Esophagus muscularis mucosa (tissue), 4 donors: Measurements from ENCODE around the gene PER2.

Source experiments
- EP300 ChIP-seq: sonication (generic); formaldehyde crosslinking; IDR thresholded peaks from one replicate; pipeline ENCODE4 v1.6.1; 2017; ENCODE audit warnings: antibody characterized with exemption
- POLR2A ChIP-seq: fragments of 450-650 bp; IDR thresholded peaks from one replicate; pipeline ENCODE4 v1.6.1; 2017; ENCODE audit warnings: antibody characterized with exemption, moderate library complexity, mild to moderate bottlenecking, low read depth
- TF ChIP-seq, protein P1 (sequence below), 3 experiments: fragments of 200-600 bp in 2 of 3; fragments of 450-650 bp in 1 of 3; sonication (generic) in 2 of 3; IDR thresholded peaks; one replicate each; pipeline ENCODE4 v1.5.1; 2017 to 2019; ENCODE audit warnings: antibody characterized with exemption in 3 of 3, mild to moderate bottlenecking in 2 of 3, moderate library complexity in 1 of 3

DNA sequence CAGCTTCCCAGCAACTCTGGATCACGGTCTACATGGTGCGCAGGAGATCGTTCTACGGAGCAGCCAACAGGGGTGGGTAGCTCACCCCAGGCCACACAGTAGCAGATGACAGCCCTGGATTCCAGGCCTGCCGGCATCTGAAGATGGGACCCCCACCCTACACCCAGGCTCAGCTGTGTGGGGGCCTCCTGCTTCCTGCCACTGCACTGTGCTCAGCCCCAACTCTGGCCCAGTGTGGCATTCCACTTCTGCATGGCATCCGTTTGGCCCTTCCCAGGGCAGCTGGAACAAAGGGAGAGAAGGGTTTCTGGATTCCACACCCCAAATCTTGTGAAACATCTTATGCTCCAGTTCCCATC is 9.1 kb downstream of the PER2 start:
- TF ChIP-seq, protein P1, sequence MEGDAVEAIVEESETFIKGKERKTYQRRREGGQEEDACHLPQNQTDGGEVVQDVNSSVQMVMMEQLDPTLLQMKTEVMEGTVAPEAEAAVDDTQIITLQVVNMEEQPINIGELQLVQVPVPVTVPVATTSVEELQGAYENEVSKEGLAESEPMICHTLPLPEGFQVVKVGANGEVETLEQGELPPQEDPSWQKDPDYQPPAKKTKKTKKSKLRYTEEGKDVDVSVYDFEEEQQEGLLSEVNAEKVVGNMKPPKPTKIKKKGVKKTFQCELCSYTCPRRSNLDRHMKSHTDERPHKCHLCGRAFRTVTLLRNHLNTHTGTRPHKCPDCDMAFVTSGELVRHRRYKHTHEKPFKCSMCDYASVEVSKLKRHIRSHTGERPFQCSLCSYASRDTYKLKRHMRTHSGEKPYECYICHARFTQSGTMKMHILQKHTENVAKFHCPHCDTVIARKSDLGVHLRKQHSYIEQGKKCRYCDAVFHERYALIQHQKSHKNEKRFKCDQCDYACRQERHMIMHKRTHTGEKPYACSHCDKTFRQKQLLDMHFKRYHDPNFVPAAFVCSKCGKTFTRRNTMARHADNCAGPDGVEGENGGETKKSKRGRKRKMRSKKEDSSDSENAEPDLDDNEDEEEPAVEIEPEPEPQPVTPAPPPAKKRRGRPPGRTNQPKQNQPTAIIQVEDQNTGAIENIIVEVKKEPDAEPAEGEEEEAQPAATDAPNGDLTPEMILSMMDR (IDR thresholded peaks at IDR 0.05), result no peak
- TF ChIP-seq EP300 (no peak), POLR2A (no peak)
